ENCODE results near the gene OXCT1. TPM values are rescaled to one million over a fixed set of nuclear protein-coding genes. Genes with fewer than 3 reads are reported as not detected.

Gene OXCT1
- total and polyA plus RNA-seq, 2 donors from 2014 or later, result 20.5 to 42.7 TPM

GRCh38 chr5:41790038-41790776 lies 80.0 kb downstream of the OXCT1 start:
- H3K9me3 ChIP-seq (ENCODE audit: control insufficient read depth in 2 of 3, insufficient read depth in 1 of 3, low read length in 3 of 3), result no peaks in the 10 kb centered on the region
- TF ChIP-seq CTCF (IDR thresholded peaks at IDR 0.05; ENCODE audit: borderline replicate concordance, extremely low read depth, insufficient read depth), result no peak
- H3K4me1 ChIP-seq (ENCODE audit: control insufficient read depth in 2 of 3, insufficient read depth in 2 of 3, low read depth in 1 of 3, low read length in 3 of 3), result peaks cover 2 to 30% (median 6%) of the 10 kb centered on the region in 3 donors
- FAIRE-seq (no peak), DNase-seq (no peak)
- H3K36me3 ChIP-seq (ENCODE audit: control insufficient read depth in 2 of 3, insufficient read depth in 3 of 3, low read length in 3 of 3), result no peaks in the 10 kb centered on the region
- H3K27ac ChIP-seq (ENCODE audit: low read depth in 2 of 2, low read length in 2 of 2), result no peak overlapping the region
- no peak overlapping the region for H3K9ac ChIP-seq (ENCODE audit: low read length in 3 of 3)
- no peaks in the 10 kb centered on the region for H3K27me3 ChIP-seq (ENCODE audit: control insufficient read depth, insufficient read depth, low read length)
- H3K4me3 ChIP-seq (ENCODE audit: low read length in 3 of 3), result no peak overlapping the region
- intact Hi-C loops (cut with DNase I), result no loop called here

GRCh38 chr5:41789434-41789833 lies 80.8 kb downstream of the OXCT1 start:
- Histone ChIP-seq H3K27ac (ENCODE audit: low read depth in 2 of 2, low read length in 2 of 2) (no peak overlapping the region), H3K36me3 (ENCODE audit: control insufficient read depth in 2 of 3, insufficient read depth in 3 of 3, low read length in 3 of 3) (no peaks in the 10 kb centered on the region), H3K9me3 (ENCODE audit: control insufficient read depth in 2 of 3, insufficient read depth in 1 of 3, low read length in 3 of 3) (no peaks in the 10 kb centered on the region), H3K4me1 (ENCODE audit: control insufficient read depth in 2 of 3, insufficient read depth in 2 of 3, low read depth in 1 of 3, low read length in 3 of 3) (peaks cover 0 to 32% (median 4%) of the 10 kb centered on the region in 3 donors), H3K27me3 (ENCODE audit: control insufficient read depth, insufficient read depth, low read length) (no peaks in the 10 kb centered on the region), H3K9ac (ENCODE audit: low read length in 3 of 3) (no peak overlapping the region), H3K4me3 (ENCODE audit: low read length in 3 of 3) (no peak overlapping the region)
- no peak for DNase-seq
- no peak for TF ChIP-seq CTCF (IDR thresholded peaks at IDR 0.05; ENCODE audit: borderline replicate concordance, extremely low read depth, insufficient read depth)
- FAIRE-seq, result no peak
- intact Hi-C loops (cut with DNase I), result no loop called here

GRCh38 chr5:41788941-41789368 lies 81.3 kb downstream of the OXCT1 start:
- H3K9me3 ChIP-seq (ENCODE audit: control insufficient read depth in 2 of 3, insufficient read depth in 1 of 3, low read length in 3 of 3), result no peaks in the 10 kb centered on the region
- H3K9ac ChIP-seq (ENCODE audit: low read length in 3 of 3), result no peak overlapping the region
- H3K36me3 ChIP-seq (ENCODE audit: control insufficient read depth in 2 of 3, insufficient read depth in 3 of 3, low read length in 3 of 3), result no peaks in the 10 kb centered on the region
- DNase-seq (peak in 1 of 5 donors; percentile 33), FAIRE-seq (peak; percentile 66)
- intact Hi-C loops (cut with DNase I), result no loop called here
- H3K4me1 ChIP-seq (ENCODE audit: control insufficient read depth in 2 of 3, insufficient read depth in 2 of 3, low read depth in 1 of 3, low read length in 3 of 3), result peaks cover 0 to 27% (median 4%) of the 10 kb centered on the region in 3 donors
- no peak overlapping the region for H3K4me3 ChIP-seq (ENCODE audit: low read length in 3 of 3)
- H3K27me3 ChIP-seq (ENCODE audit: control insufficient read depth, insufficient read depth, low read length), result no peaks in the 10 kb centered on the region
- H3K27ac ChIP-seq (ENCODE audit: low read depth in 2 of 2, low read length in 2 of 2), result no peak overlapping the region
- no peak for TF ChIP-seq CTCF (IDR thresholded peaks at IDR 0.05; ENCODE audit: borderline replicate concordance, extremely low read depth, insufficient read depth)
